Hepatic stellate cell (primary cell): ENCODE data around the gene PAK6.

Source experiments
- DNase-seq: peaks from one replicate; pipeline ENCODE4 v3.0.0; 2011; ENCODE audit warnings: low spot score

Gene PAK6

GRCh38 chr15:40293006-40293405 lies 54.1 kb downstream of the PAK6 start:
- DNase-seq = no peak

- no peak for DNase-seq
Observed at GRCh38 chr15:40293905-40294895, 55.3 kb downstream of the PAK6 start.

GRCh38 chr15:40295297-40295696 lies 56.4 kb downstream of the PAK6 start:
- DNase-seq = no peak

- DNase-seq = no peak
Observed at GRCh38 chr15:40295877-40296560, 57.2 kb downstream of the PAK6 start.

- DNase-seq = no peak
Observed at GRCh38 chr15:40296561-40297230, 57.8 kb downstream of the PAK6 start.

- DNase-seq = no peak
Observed at GRCh38 chr15:40297356-40297755, 58.5 kb downstream of the PAK6 start.

- no peak for DNase-seq
Observed at GRCh38 chr15:40298216-40298935, 59.5 kb downstream of the PAK6 start.

- no peak for DNase-seq
Observed at GRCh38 chr15:40300367-40300766, 61.5 kb downstream of the PAK6 start.

- DNase-seq = no peak
Observed at GRCh38 chr15:40300771-40301170, 61.9 kb downstream of the PAK6 start.

- no peak for DNase-seq
Observed at GRCh38 chr15:40301467-40302179, 62.8 kb downstream of the PAK6 start.

GRCh38 chr15:40302288-40302886 lies 63.5 kb downstream of the PAK6 start:
- DNase-seq = no peak

- no peak for DNase-seq
Observed at GRCh38 chr15:40302981-40303380, 64.1 kb downstream of the PAK6 start.

- no peak for DNase-seq
Observed at GRCh38 chr15:40303576-40303975, 64.7 kb downstream of the PAK6 start.

- DNase-seq = no peak
Observed at GRCh38 chr15:40305281-40305680, 66.4 kb downstream of the PAK6 start.

GRCh38 chr15:40306371-40306770 lies 67.5 kb downstream of the PAK6 start:
- no peak for DNase-seq

- DNase-seq = no peak
Observed at GRCh38 chr15:40306908-40307307, 68.0 kb downstream of the PAK6 start.

GRCh38 chr15:40307421-40308211 lies 68.8 kb downstream of the PAK6 start, which contains the start of gene PLCB2:
Gene PLCB2 (minus strand): TSS chr15:40307935. CDS start chr15:40307672, 263 bp downstream.
- no peak for DNase-seq

- no peak for DNase-seq
Observed at GRCh38 chr15:40309344-40309862, 70.5 kb downstream of the PAK6 start.
